Stimulated activated naive CD8-positive, alpha-beta T cell treated with anti-CD3 and anti-CD28 coated beads, Interleukin-15, Interleukin-2, amounts not matched to agents 100 ng/mL and 50 ng/mL, for 24 hours (primary cell): ENCODE data around the gene TRIM47.

Experiments used
- H3K27ac Mint-ChIP-seq: one replicate; pipeline ENCODE4 v1.8.0; 2021; ENCODE audit warnings: mild to moderate bottlenecking, mixed read lengths
- H3K27me3 Mint-ChIP-seq: one replicate; pipeline ENCODE4 v1.8.0; 2021; ENCODE audit warnings: mixed read lengths
- H3K36me3 Mint-ChIP-seq: one replicate; pipeline ENCODE4 v1.8.0; 2021; ENCODE audit warnings: low read depth, mixed read lengths
- H3K4me1 Mint-ChIP-seq: one replicate; pipeline ENCODE4 v1.8.0; 2021; ENCODE audit warnings: low read depth, mixed read lengths
- H3K4me3 Mint-ChIP-seq: one replicate; pipeline ENCODE4 v1.8.0; 2021; ENCODE audit warnings: mild to moderate bottlenecking, mixed read lengths
- H3K9me3 Mint-ChIP-seq: one replicate; pipeline ENCODE4 v1.8.0; 2021; ENCODE audit warnings: mixed read lengths

TRIM47 gene

GRCh38 chr17:75915268-75915667 lies 36.9 kb upstream of the TRIM47 start:
- H3K9me3 Mint-ChIP-seq = no peaks in the 10 kb centered on the region
- H3K36me3 Mint-ChIP-seq = peaks cover 12% of the 10 kb centered on the region
- no peak overlapping the region for H3K27ac Mint-ChIP-seq
- H3K4me1 Mint-ChIP-seq = no peaks in the 10 kb centered on the region
- H3K4me3 Mint-ChIP-seq = no peak overlapping the region
- no peaks in the 10 kb centered on the region for H3K27me3 Mint-ChIP-seq

GRCh38 chr17:75914643-75915267 lies 36.4 kb upstream of the TRIM47 start:
- H3K4me1 Mint-ChIP-seq = no peaks in the 10 kb centered on the region
- H3K4me3 Mint-ChIP-seq = no peak overlapping the region
- peaks cover 12% of the 10 kb centered on the region for H3K36me3 Mint-ChIP-seq
- H3K27me3 Mint-ChIP-seq = no peaks in the 10 kb centered on the region
- no peak overlapping the region for H3K27ac Mint-ChIP-seq
- H3K9me3 Mint-ChIP-seq = no peaks in the 10 kb centered on the region

GRCh38 chr17:75913537-75914210 lies 35.3 kb upstream of the TRIM47 start:
- Mint-ChIP-seq H3K36me3 (peaks cover 12% of the 10 kb centered on the region), H3K4me1 (no peaks in the 10 kb centered on the region), H3K27ac (no peak overlapping the region), H3K9me3 (no peaks in the 10 kb centered on the region), H3K4me3 (no peak overlapping the region), H3K27me3 (no peaks in the 10 kb centered on the region)

GRCh38 chr17:75910699-75911098 lies 32.3 kb upstream of the TRIM47 start:
- Mint-ChIP-seq H3K9me3 (no peaks in the 10 kb centered on the region), H3K27me3 (no peaks in the 10 kb centered on the region), H3K4me3 (no peak overlapping the region), H3K4me1 (peaks cover 6% of the 10 kb centered on the region), H3K36me3 (peaks cover 9% of the 10 kb centered on the region), H3K27ac (no peak overlapping the region)

- H3K4me3 Mint-ChIP-seq = no peak overlapping the region
- peaks cover 11% of the 10 kb centered on the region for H3K4me1 Mint-ChIP-seq
- no peaks in the 10 kb centered on the region for H3K27me3 Mint-ChIP-seq
- H3K27ac Mint-ChIP-seq = no peak overlapping the region
- H3K9me3 Mint-ChIP-seq = no peaks in the 10 kb centered on the region
- peaks cover 6% of the 10 kb centered on the region for H3K36me3 Mint-ChIP-seq
These were observed 31.5 kb upstream of the TRIM47 start for GRCh38 chr17:75909812-75910274.

GRCh38 chr17:75909051-75909811 lies 30.9 kb upstream of the TRIM47 start:
- H3K9me3 Mint-ChIP-seq = no peaks in the 10 kb centered on the region
- H3K27ac Mint-ChIP-seq = no peak overlapping the region
- H3K27me3 Mint-ChIP-seq = no peaks in the 10 kb centered on the region
- H3K36me3 Mint-ChIP-seq = peaks cover 2% of the 10 kb centered on the region
- peaks cover 11% of the 10 kb centered on the region for H3K4me1 Mint-ChIP-seq
- no peak overlapping the region for H3K4me3 Mint-ChIP-seq

GRCh38 chr17:75908201-75908600 lies 29.8 kb upstream of the TRIM47 start:
- H3K27ac Mint-ChIP-seq = no peak overlapping the region
- H3K4me3 Mint-ChIP-seq = no peak overlapping the region
- no peaks in the 10 kb centered on the region for H3K9me3 Mint-ChIP-seq
- peaks cover 4% of the 10 kb centered on the region for H3K36me3 Mint-ChIP-seq
- H3K4me1 Mint-ChIP-seq = peaks cover 19% of the 10 kb centered on the region
- H3K27me3 Mint-ChIP-seq = no peaks in the 10 kb centered on the region

- Mint-ChIP-seq H3K4me3 (peak overlapping the region; percentile 31), H3K27me3 (no peaks in the 10 kb centered on the region), H3K36me3 (peaks cover 7% of the 10 kb centered on the region), H3K9me3 (no peaks in the 10 kb centered on the region), H3K27ac (no peak overlapping the region), H3K4me1 (peaks cover 22% of the 10 kb centered on the region)
These were observed 27.9 kb upstream of the TRIM47 start for GRCh38 chr17:75906143-75906884.

GRCh38 chr17:75904749-75905521 lies 26.6 kb upstream of the TRIM47 start, which contains the start of gene MRPL38:
TSS of gene MRPL38 (minus strand) at chr17:75904884. CDS start at chr17:75904875, 9 bp downstream.
- Mint-ChIP-seq H3K27ac (peak within 1 kb of the TSS; percentile 95), H3K4me1 (peaks cover 22% of the 10 kb centered on the region), H3K9me3 (no peaks in the 10 kb centered on the region), H3K36me3 (peaks cover 12% of the 10 kb centered on the region), H3K27me3 (no peaks in the 10 kb centered on the region), H3K4me3 (peak within 1 kb of the TSS; percentile 99)

GRCh38 chr17:75902406-75902805 lies 24.0 kb upstream of the TRIM47 start:
- H3K9me3 Mint-ChIP-seq = no peaks in the 10 kb centered on the region
- peaks cover 26% of the 10 kb centered on the region for H3K4me1 Mint-ChIP-seq
- H3K4me3 Mint-ChIP-seq = no peak overlapping the region
- H3K27me3 Mint-ChIP-seq = no peaks in the 10 kb centered on the region
- no peak overlapping the region for H3K27ac Mint-ChIP-seq
- peaks cover 29% of the 10 kb centered on the region for H3K36me3 Mint-ChIP-seq

- Mint-ChIP-seq H3K9me3 (no peaks in the 10 kb centered on the region), H3K27ac (no peak overlapping the region), H3K36me3 (peaks cover 29% of the 10 kb centered on the region), H3K4me1 (peaks cover 28% of the 10 kb centered on the region), H3K4me3 (no peak overlapping the region), H3K27me3 (no peaks in the 10 kb centered on the region)
These were observed 23.3 kb upstream of the TRIM47 start for GRCh38 chr17:75901727-75902126.

GRCh38 chr17:75900691-75901533 lies 22.5 kb upstream of the TRIM47 start:
- peaks cover 29% of the 10 kb centered on the region for H3K36me3 Mint-ChIP-seq
- H3K4me1 Mint-ChIP-seq = peaks cover 24% of the 10 kb centered on the region
- H3K27ac Mint-ChIP-seq = no peak overlapping the region
- no peak overlapping the region for H3K4me3 Mint-ChIP-seq
- H3K9me3 Mint-ChIP-seq = no peaks in the 10 kb centered on the region
- H3K27me3 Mint-ChIP-seq = no peaks in the 10 kb centered on the region

GRCh38 chr17:75899767-75900468 lies 21.5 kb upstream of the TRIM47 start:
- H3K9me3 Mint-ChIP-seq = no peaks in the 10 kb centered on the region
- H3K4me1 Mint-ChIP-seq = peaks cover 27% of the 10 kb centered on the region
- peaks cover 37% of the 10 kb centered on the region for H3K36me3 Mint-ChIP-seq
- H3K27ac Mint-ChIP-seq = no peak overlapping the region
- no peak overlapping the region for H3K4me3 Mint-ChIP-seq
- no peaks in the 10 kb centered on the region for H3K27me3 Mint-ChIP-seq
